Sigmoid colon (tissue), 7 donors: ENCODE data around the gene ZNF318. TPM values are rescaled to one million over a fixed set of nuclear protein-coding genes. Genes with fewer than 3 reads are reported as not detected.
"Not testable (repeated sequence)": the region's sequence is repeated elsewhere in the genome, so short reads cannot be mapped to it uniquely, and the experiment has no call there.

Source experiments
- DNase-seq: peaks from one replicate; pipeline ENCODE4 v3.0.0-alpha.2; 2019
- H3K27ac ChIP-seq, 4 donors: fragments of 200-600 bp; sonication (generic); one replicate each; pipeline ENCODE4 v1.5.1; 2016 to 2019; ENCODE audit warnings: mild to moderate bottlenecking in 1 of 4
- H3K27me3 ChIP-seq, 3 donors: fragments of 200-600 bp; sonication (generic); one replicate each; pipeline ENCODE4 v1.5.1; 2019; ENCODE audit warnings: mild to moderate bottlenecking in 1 of 3
- H3K36me3 ChIP-seq, 4 donors: fragments of 200-600 bp; sonication (generic); one replicate each; pipeline ENCODE4 v1.5.1; 2016 to 2019
- H3K4me1 ChIP-seq, 4 donors: fragments of 200-600 bp; sonication (generic); one replicate each; pipeline ENCODE4 v1.5.1; 2017 to 2019
- H3K4me3 ChIP-seq, 4 donors: fragments of 200-600 bp; sonication (generic); one replicate each; pipeline ENCODE4 v1.5.1; 2017 to 2019; ENCODE audit warnings: mild to moderate bottlenecking in 2 of 4, moderate library complexity in 1 of 4
- H3K9me3 ChIP-seq, 4 donors: fragments of 200-600 bp in 3 of 4; sonication (generic) in 3 of 4; one replicate each; pipeline versions ENCODE4 v1.5.1 to v1.6.1; 2013 to 2019
- CTCF ChIP-seq, 4 experiments: fragments of 450-650 bp in 3 of 4; fragments of 200-600 bp in 1 of 4; IDR thresholded peaks; one replicate each; pipeline ENCODE4 v1.5.1; 2016 to 2019; ENCODE audit warnings: antibody characterized with exemption in 4 of 4, mild to moderate bottlenecking in 3 of 4, moderate library complexity in 2 of 4
- EP300 ChIP-seq, 4 donors: sonication (generic); formaldehyde crosslinking; IDR thresholded peaks; one replicate each; pipeline ENCODE4 v1.6.1; 2017; ENCODE audit warnings: antibody characterized with exemption in 4 of 4
- POLR2A ChIP-seq, 2 donors: fragments of 450-650 bp; IDR thresholded peaks; one replicate each; pipeline ENCODE4 v1.6.1; 2016; ENCODE audit warnings: antibody characterized with exemption in 2 of 2, mild to moderate bottlenecking in 2 of 2, moderate library complexity in 2 of 2
- POLR2AphosphoS5 ChIP-seq, 4 donors: sonication (generic); formaldehyde crosslinking; IDR thresholded peaks; one replicate each; pipeline ENCODE4 v1.6.1; 2017; ENCODE audit warnings: antibody characterized with exemption in 4 of 4
- WGBS, 2 donors: extraction: QIAGEN DNeasy Blood & Tissue Kit; methylation state at CpG; one replicate each; pipeline ENCODE4 v1.1.7; 2013; 5-methylcytosine and 5-hydroxymethylcytosine counted together
- intact Hi-C: fragments of 100-400 bp; cut with DNase I; formaldehyde crosslinking; loops from one replicate; pipeline ENCODE4 v1.15.1; 2023
- polyA plus RNA-seq, 3 donors: library from polyadenylated mRNA; stranded (reverse); fragments of 200-250 nt; gene quantifications; one replicate each; pipeline ENCODE4 v1.2.3, GENCODE V29; 2013
- total RNA-seq, 4 donors: library from RNA; depleted of rRNA; stranded (reverse); fragments of >200 nt; gene quantifications; one replicate each; pipeline ENCODE4 v1.1.0, GENCODE V29; 2016
- donor health status: healthy with polysubstance abuse.
- donor health status: Bipolar disorder and iron deficiency.
- donor health status: healthy.

ZNF318 gene, protein sequence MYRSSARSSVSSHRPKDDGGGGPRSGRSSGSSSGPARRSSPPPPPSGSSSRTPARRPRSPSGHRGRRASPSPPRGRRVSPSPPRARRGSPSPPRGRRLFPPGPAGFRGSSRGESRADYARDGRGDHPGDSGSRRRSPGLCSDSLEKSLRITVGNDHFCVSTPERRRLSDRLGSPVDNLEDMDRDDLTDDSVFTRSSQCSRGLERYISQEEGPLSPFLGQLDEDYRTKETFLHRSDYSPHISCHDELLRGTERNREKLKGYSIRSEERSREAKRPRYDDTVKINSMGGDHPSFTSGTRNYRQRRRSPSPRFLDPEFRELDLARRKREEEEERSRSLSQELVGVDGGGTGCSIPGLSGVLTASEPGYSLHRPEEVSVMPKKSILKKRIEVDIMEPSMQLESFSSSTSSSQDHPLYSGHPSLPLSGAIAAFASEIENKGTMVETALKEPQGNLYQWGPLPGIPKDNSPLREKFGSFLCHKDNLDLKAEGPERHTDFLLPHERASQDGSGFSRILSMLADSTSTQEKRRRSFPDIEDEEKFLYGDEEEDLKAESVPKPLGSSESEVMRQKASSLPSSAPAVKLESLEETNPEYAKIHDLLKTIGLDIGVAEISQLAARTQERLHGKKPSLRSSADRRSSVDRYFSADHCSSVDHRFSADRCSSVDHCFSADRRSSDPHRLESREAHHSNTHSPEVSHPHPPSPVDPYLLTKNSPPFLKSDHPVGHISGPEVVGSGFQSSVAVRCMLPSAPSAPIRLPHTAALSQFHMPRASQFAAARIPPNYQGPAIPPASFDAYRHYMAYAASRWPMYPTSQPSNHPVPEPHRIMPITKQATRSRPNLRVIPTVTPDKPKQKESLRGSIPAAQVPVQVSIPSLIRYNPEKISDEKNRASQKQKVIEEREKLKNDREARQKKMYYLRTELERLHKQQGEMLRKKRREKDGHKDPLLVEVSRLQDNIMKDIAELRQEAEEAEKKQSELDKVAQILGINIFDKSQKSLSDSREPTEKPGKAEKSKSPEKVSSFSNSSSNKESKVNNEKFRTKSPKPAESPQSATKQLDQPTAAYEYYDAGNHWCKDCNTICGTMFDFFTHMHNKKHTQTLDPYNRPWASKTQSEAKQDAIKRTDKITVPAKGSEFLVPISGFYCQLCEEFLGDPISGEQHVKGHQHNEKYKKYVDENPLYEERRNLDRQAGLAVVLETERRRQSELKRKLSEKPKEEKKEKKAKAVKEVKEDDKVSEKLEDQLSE (N-terminal part only)
- total RNA-seq (10 to 100 TPM; 11.7 to 19.1 (median 15.1) TPM), polyA plus RNA-seq (10 to 100 TPM in 1 of 3 donors, 1 to 10 TPM in 2; 2.1 to 12.7 (median 2.4) TPM)

- H3K36me3 ChIP-seq = peaks cover 0 to 9% (median 6%) of the 10 kb centered on the region in 4 donors
- TF ChIP-seq POLR2AphosphoS5 (IDR thresholded peaks at IDR 0.05) (peak; percentile 37 to 74 (median 68)), EP300 (IDR thresholded peaks at IDR 0.05) (peak in 1 of 4 donors; percentile 45), CTCF (IDR thresholded peaks at IDR 0.05) (no peak), POLR2A (IDR thresholded peaks at IDR 0.05) (no peak)
- intact Hi-C loops = loop anchor here (1.0 to 5.0 kb wide), 2 partner anchors 58 to 138 kb away; partner anchors contain the start of gene ABCC10
- 1% methylated on average over 104 of the region's 104 CpGs for WGBS, 2 donors
- no peaks in the 10 kb centered on the region for H3K27me3 ChIP-seq
- peaks cover 0 to 33% (median 23%) of the 10 kb centered on the region in 4 donors for H3K4me1 ChIP-seq
- peak within 1 kb of the TSS; percentile 84 to 95 (median 92) for H3K27ac ChIP-seq
- peak within 1 kb of the TSS; percentile 70 to 94 (median 87) for H3K4me3 ChIP-seq
- peak; percentile 98 for DNase-seq
- H3K9me3 ChIP-seq = no peaks in the 10 kb centered on the region
Observed at GRCh38 chr6:43369174-43370002, at the start of gene ZNF318. Gene ZNF318, minus strand, starts transcription at chr6:43369647. Its CDS starts 282 bp downstream, at chr6:43369365.

- intact Hi-C loops = no loop called here
- no peaks in the 10 kb centered on the region for H3K27me3 ChIP-seq
- no peak for TF ChIP-seq POLR2AphosphoS5 (IDR thresholded peaks at IDR 0.05)
- TF ChIP-seq POLR2A (IDR thresholded peaks at IDR 0.05) = no peak
- TF ChIP-seq EP300 (IDR thresholded peaks at IDR 0.05) = no peak
- no peak for TF ChIP-seq CTCF (IDR thresholded peaks at IDR 0.05)
- peaks cover 0 to 2% (median 0%) of the 10 kb centered on the region in 4 donors for H3K9me3 ChIP-seq
- H3K27ac ChIP-seq = no peak overlapping the region
- H3K4me3 ChIP-seq = no peak overlapping the region
- WGBS, 2 donors = 84 to 85% methylated on average over 4 of the region's 4 CpGs
- no peak for DNase-seq
- no peaks in the 10 kb centered on the region for H3K36me3 ChIP-seq
- H3K4me1 ChIP-seq = no peaks in the 10 kb centered on the region
Observed at GRCh38 chr6:43416935-43417334, 47.5 kb upstream of the ZNF318 start.

- H3K27me3 ChIP-seq, intact Hi-C loops, H3K4me3 ChIP-seq, H3K4me1 ChIP-seq, H3K9me3 ChIP-seq, H3K27ac ChIP-seq, H3K36me3 ChIP-seq, DNase-seq: not testable (repeated sequence)
- WGBS, 2 donors = 84 to 90% methylated on average over 8 of the region's 8 CpGs
Observed at GRCh38 chr6:43415275-43415674, 45.8 kb upstream of the ZNF318 start.

DNA sequence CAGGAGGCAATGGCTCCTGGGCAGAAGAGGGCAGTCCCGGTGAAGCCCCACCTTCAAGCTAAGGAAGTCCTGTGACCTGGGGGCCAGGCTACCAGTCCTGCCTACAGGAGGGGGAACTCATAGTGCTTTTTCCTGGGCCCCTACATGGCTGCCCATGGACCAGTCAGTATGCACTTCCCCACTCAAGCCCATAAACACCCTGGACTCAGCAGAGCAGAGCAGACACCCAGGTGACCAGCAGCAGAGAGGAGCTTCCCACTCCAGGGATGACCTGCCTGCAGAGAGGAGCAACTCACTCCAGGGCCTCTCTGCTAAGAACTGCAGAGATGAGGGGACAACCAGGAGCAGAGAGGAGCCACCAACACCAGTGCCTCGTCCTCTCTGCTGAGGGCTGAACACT, 43.6 kb upstream of the ZNF318 start:
- no peak for TF ChIP-seq CTCF (IDR thresholded peaks at IDR 0.05)
- TF ChIP-seq POLR2AphosphoS5 (IDR thresholded peaks at IDR 0.05) = no peak
- TF ChIP-seq EP300 (IDR thresholded peaks at IDR 0.05) = no peak
- no peak for TF ChIP-seq POLR2A (IDR thresholded peaks at IDR 0.05)
- WGBS, 2 donors = 93 to 96% methylated on average over 2 of the region's 2 CpGs
- DNase-seq = no peak
- Histone ChIP-seq H3K9me3 (peaks cover 0 to 2% (median 0%) of the 10 kb centered on the region in 4 donors), H3K27me3 (no peaks in the 10 kb centered on the region), H3K27ac (no peak overlapping the region), H3K4me3 (no peak overlapping the region), H3K4me1 (no peaks in the 10 kb centered on the region), H3K36me3 (no peaks in the 10 kb centered on the region)
- intact Hi-C loops = no loop called here
